ENCODE measurements around the gene GULP1. TPM values are rescaled to one million over a fixed set of nuclear protein-coding genes. Genes with fewer than 3 reads are reported as not detected.

The GULP1 gene
- total RNA-seq, 1 donor: 42.7 TPM

- TF ChIP-seq CTCF (IDR thresholded peaks at IDR 0.05; ENCODE audit: insufficient read depth, low read length): no peak
- H3K4me3 ChIP-seq (ENCODE audit: low read depth, low read length): no peak overlapping the region
- no peak for DNase-seq (ENCODE audit: low read depth)
Observed at GRCh38 chr2:188444106-188444835, 152.6 kb downstream of the GULP1 start.

- DNase-seq (ENCODE audit: low read depth): peak; percentile 33
- H3K4me3 ChIP-seq (ENCODE audit: low read depth, low read length): no peak overlapping the region
- no peak for TF ChIP-seq CTCF (IDR thresholded peaks at IDR 0.05; ENCODE audit: insufficient read depth, low read length)
Observed at GRCh38 chr2:188449561-188449960, 157.9 kb downstream of the GULP1 start.

- DNase-seq (ENCODE audit: low read depth): peak; percentile 8
- no peak for TF ChIP-seq CTCF (IDR thresholded peaks at IDR 0.05; ENCODE audit: insufficient read depth, low read length)
- H3K4me3 ChIP-seq (ENCODE audit: low read depth, low read length): no peak overlapping the region
Observed at GRCh38 chr2:188449971-188450370, 158.3 kb downstream of the GULP1 start.

GRCh38 chr2:188450732-188451483 lies 159.2 kb downstream of the GULP1 start:
- H3K4me3 ChIP-seq (ENCODE audit: low read depth, low read length): no peak overlapping the region
- peak; percentile 64 for DNase-seq (ENCODE audit: low read depth)
- no peak for TF ChIP-seq CTCF (IDR thresholded peaks at IDR 0.05; ENCODE audit: insufficient read depth, low read length)

GRCh38 chr2:188452084-188452483 lies 160.4 kb downstream of the GULP1 start:
- no peak overlapping the region for H3K4me3 ChIP-seq (ENCODE audit: low read depth, low read length)
- peak; percentile 11 for DNase-seq (ENCODE audit: low read depth)
- no peak for TF ChIP-seq CTCF (IDR thresholded peaks at IDR 0.05; ENCODE audit: insufficient read depth, low read length)

GRCh38 chr2:188456114-188456909 lies 164.6 kb downstream of the GULP1 start:
- H3K4me3 ChIP-seq (ENCODE audit: low read depth, low read length): no peak overlapping the region
- DNase-seq (ENCODE audit: low read depth): no peak
- peak; percentile 17 for TF ChIP-seq CTCF (IDR thresholded peaks at IDR 0.05; ENCODE audit: insufficient read depth, low read length)
